Hepatocyte (in vitro differentiated cells): ENCODE results near the gene PRKAR1B. TPM values are rescaled to one million over a fixed set of nuclear protein-coding genes. Genes with fewer than 3 reads are reported as not detected.

Experiments used
- DNase-seq: peaks from one replicate; pipeline ENCODE4 v3.0.0-alpha.2; 2016; ENCODE audit warnings: low spot score
- H2AFZ ChIP-seq: fragments of 200-600 bp; sonication (generic); 2 replicates; pipeline ENCODE4 v1.6.0; 2016; ENCODE audit warnings: antibody characterized with exemption, mild to moderate bottlenecking
- H3K27ac ChIP-seq: fragments of 200-600 bp; sonication (generic); 2 replicates; pipeline ENCODE4 v1.5.1; 2016; ENCODE audit warnings: mild to moderate bottlenecking
- H3K27me3 ChIP-seq: fragments of 200-600 bp; sonication (generic); 2 replicates; pipeline ENCODE4 v1.6.1; 2016
- H3K36me3 ChIP-seq: fragments of 200-600 bp; sonication (generic); replicated peaks from 2 replicates; pipeline ENCODE4 v1.5.1; 2016; ENCODE audit warnings: low read depth; ENCODE audit not compliant: insufficient read depth
- H3K4me1 ChIP-seq: fragments of 200-600 bp; sonication (generic); 2 replicates; pipeline ENCODE4 v1.5.1; 2016; ENCODE audit warnings: mild to moderate bottlenecking, moderate library complexity; ENCODE audit not compliant: insufficient read depth
- H3K4me2 ChIP-seq: fragments of 200-600 bp; sonication (generic); 2 replicates; pipeline ENCODE4 v1.6.0; 2016
- H3K4me3 ChIP-seq: fragments of 200-600 bp; sonication (generic); 2 replicates; pipeline ENCODE4 v1.5.1; 2016; ENCODE audit warnings: mild to moderate bottlenecking
- H3K79me2 ChIP-seq: fragments of 200-600 bp; sonication (generic); 2 replicates; pipeline ENCODE4 v1.6.0; 2017; ENCODE audit warnings: mild to moderate bottlenecking
- H3K9me2 ChIP-seq: fragments of 200-600 bp; sonication (generic); replicated peaks from 2 replicates; pipeline ENCODE4 v1.6.0; 2017; ENCODE audit warnings: mild to moderate bottlenecking; ENCODE audit not compliant: insufficient read depth
- H3K9me3 ChIP-seq: fragments of 200-600 bp; sonication (generic); 2 replicates; pipeline ENCODE4 v1.5.1; 2016; ENCODE audit warnings: low read depth, mild to moderate bottlenecking
- H4K20me1 ChIP-seq: fragments of 200-600 bp; sonication (generic); 2 replicates; pipeline ENCODE4 v1.6.0; 2016; ENCODE audit warnings: mild to moderate bottlenecking; ENCODE audit not compliant: insufficient read depth, poor library complexity, severe bottlenecking
- CTCF ChIP-seq: fragments of 200-600 bp; sonication (generic); IDR thresholded peaks from 2 replicates; pipeline ENCODE4 v1.5.1; 2016; ENCODE audit warnings: antibody characterized with exemption, mild to moderate bottlenecking; ENCODE audit not compliant: poor library complexity
- EZH2 ChIP-seq: fragments of 200-600 bp; sonication (generic); IDR thresholded peaks from 2 replicates; pipeline ENCODE4 v1.6.1; 2016; ENCODE audit warnings: antibody characterized with exemption, mild to moderate bottlenecking, borderline replicate concordance
- EZH2phosphoT487 ChIP-seq: fragments of 200-600 bp; sonication (generic); IDR thresholded peaks from one replicate; pipeline ENCODE4 v1.6.1; 2018; ENCODE audit warnings: antibody characterized with exemption, mild to moderate bottlenecking, low read depth, moderate library complexity; ENCODE audit not compliant: unreplicated experiment, severe bottlenecking
- WGBS: methylation state at CpG from one replicate; pipeline ENCODE4 v1.1.6; 2016; ENCODE audit warnings: low lambda C conversion rate; ENCODE audit errors: missing lambda C conversion rate; 5-methylcytosine and 5-hydroxymethylcytosine counted together
- polyA plus RNA-seq: library from polyadenylated mRNA; unstranded; fragments of >200 nt; fragmentation: Nextera tagmentation; extraction: Ambion mirVana; gene quantifications from 2 replicates; pipeline ENCODE4 v1.2.1, GENCODE V29; 2016
- total RNA-seq: library from RNA; depleted of rRNA; stranded (reverse); fragments of >200 nt; gene quantifications from 2 replicates; pipeline ENCODE4 v1.2.3, GENCODE V29; 2014

Gene PRKAR1B
- total and polyA plus RNA-seq, 2 experiments from 2014 or later: 16.6 to 28.7 TPM

DNA sequence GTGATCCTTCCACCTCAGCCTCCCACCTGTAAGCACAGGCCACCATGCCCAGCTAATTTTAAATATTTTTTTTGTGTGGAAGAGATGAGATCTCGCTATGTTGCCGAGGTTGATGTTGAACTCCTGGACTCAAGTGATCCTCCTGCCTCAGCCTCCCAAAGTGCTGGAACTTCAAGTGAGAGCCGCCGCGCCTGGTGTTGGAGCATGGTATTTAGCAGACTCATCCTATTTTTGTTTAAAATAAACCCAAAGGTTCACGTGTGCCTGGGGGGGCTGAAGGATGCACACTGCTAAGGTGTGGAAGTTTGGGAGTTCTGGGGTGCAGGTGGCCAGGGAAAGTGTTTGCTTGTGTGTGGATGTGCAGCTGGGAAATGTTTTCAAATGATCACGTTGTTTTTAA lies 225.6 kb downstream of the PRKAR1B start:
- Histone ChIP-seq H4K20me1 (no peaks in the 10 kb centered on the region), H3K4me1 (peaks cover 35% of the 10 kb centered on the region), H3K79me2 (peaks cover 19% of the 10 kb centered on the region), H3K36me3 (no peaks in the 10 kb centered on the region), H3K27ac (no peak overlapping the region), H3K9me2 (no peaks in the 10 kb centered on the region), H2AFZ (no peak overlapping the region), H3K4me2 (no peak overlapping the region), H3K4me3 (no peak overlapping the region), H3K9me3 (no peaks in the 10 kb centered on the region), H3K27me3 (no peaks in the 10 kb centered on the region)
- WGBS: 96% methylated on average over 7 of the region's 7 CpGs
- DNase-seq: no peak
- TF ChIP-seq EZH2 (no peak), CTCF (no peak), EZH2phosphoT487 (no peak)

DNA sequence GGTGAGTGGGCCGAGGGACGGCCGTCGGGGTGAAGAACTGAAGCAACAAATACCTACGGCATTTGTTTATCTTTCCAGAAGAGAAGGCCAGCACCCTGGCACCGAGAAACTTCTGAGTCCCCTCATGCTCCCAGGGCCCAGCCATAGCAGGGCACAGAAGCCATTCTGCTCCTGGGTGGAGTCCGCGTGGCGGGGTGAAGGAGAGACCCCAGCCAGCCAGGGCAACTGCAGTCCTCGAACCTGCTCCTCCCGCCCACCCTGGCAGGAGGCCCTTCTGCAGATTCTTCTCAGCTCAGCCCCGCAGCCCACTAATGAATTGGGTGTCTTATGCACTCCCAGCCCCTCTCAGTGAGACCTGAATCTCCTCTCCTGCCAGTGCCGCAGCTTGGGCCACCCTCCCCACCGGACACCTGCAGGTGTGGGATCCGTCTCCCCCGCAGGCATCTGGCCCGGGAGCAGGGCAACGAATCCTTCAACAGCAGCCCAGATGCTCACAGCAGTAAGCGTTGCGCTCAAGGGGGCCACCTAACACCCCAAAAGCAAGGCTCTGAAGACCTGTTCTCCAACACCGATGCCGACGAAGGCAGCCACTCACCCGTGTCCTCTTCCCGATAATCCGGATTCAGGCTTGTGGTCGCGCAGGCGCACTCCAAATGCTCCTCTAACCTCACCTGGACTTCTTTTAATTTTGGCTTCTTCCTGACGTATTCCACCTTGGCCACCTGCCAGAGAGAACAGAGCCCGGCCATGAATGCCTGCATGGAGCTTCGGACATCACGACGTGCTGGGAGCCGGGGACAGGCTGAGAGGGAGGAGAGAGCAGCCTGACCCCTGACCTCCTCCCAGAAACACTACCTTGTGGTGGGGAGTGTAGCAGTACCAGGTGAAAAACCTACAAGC lies 226.3 kb downstream of the PRKAR1B start:
- Histone ChIP-seq H3K79me2 (peaks cover 16% of the 10 kb centered on the region), H3K4me2 (no peak overlapping the region), H3K4me3 (no peak overlapping the region), H4K20me1 (no peaks in the 10 kb centered on the region), H3K27me3 (no peaks in the 10 kb centered on the region), H3K9me3 (no peaks in the 10 kb centered on the region), H3K9me2 (no peaks in the 10 kb centered on the region), H2AFZ (no peak overlapping the region), H3K36me3 (no peaks in the 10 kb centered on the region), H3K27ac (no peak overlapping the region), H3K4me1 (peaks cover 35% of the 10 kb centered on the region)
- DNase-seq: no peak
- WGBS: 92% methylated on average over 35 of the region's 35 CpGs
- TF ChIP-seq EZH2 (no peak), CTCF (no peak)

- Histone ChIP-seq H3K4me2 (no peak overlapping the region), H3K9me3 (no peaks in the 10 kb centered on the region), H3K36me3 (no peaks in the 10 kb centered on the region), H3K4me1 (peaks cover 27% of the 10 kb centered on the region), H3K4me3 (no peak overlapping the region), H3K79me2 (peaks cover 12% of the 10 kb centered on the region), H3K27me3 (no peaks in the 10 kb centered on the region), H4K20me1 (no peaks in the 10 kb centered on the region), H3K27ac (no peak overlapping the region), H2AFZ (no peak overlapping the region), H3K9me2 (no peaks in the 10 kb centered on the region)
- WGBS: 96% methylated on average over 20 of the region's 20 CpGs
- no peak for DNase-seq
- TF ChIP-seq EZH2phosphoT487 (no peak), EZH2 (no peak), CTCF (no peak)
Measured at GRCh38 chr7:499853-500485, 227.1 kb downstream of the PRKAR1B start.

Other genes with a start within 250 kb of the PRKAR1B start
- gene PDGFA, start 207.4 kb downstream of the PRKAR1B start, total RNA-seq: 56.6 and 63.1 TPM in 2 replicates
- 22.3 and 30.7 TPM in 2 replicates for gene PDGFA, start 207.4 kb downstream of the PRKAR1B start, polyA plus RNA-seq
- 14.2 and 23.5 TPM in 2 replicates for gene DNAAF5, start 582 bp downstream of the PRKAR1B start, total RNA-seq
- gene DNAAF5, start 582 bp downstream of the PRKAR1B start, polyA plus RNA-seq: 18.7 and 19.0 TPM in 2 replicates
- 101 and 109 TPM in 2 replicates for gene SUN1, start 105.2 kb upstream of the PRKAR1B start, total RNA-seq
- gene SUN1, start 105.2 kb upstream of the PRKAR1B start, polyA plus RNA-seq: 72.3 and 75.0 TPM in 2 replicates
- 46.3 and 48.3 TPM in 2 replicates for gene GET4, start 149.3 kb upstream of the PRKAR1B start, total RNA-seq
- 102 and 126 TPM in 2 replicates for gene GET4, start 149.3 kb upstream of the PRKAR1B start, polyA plus RNA-seq
- 25.8 and 35.7 TPM in 2 replicates for gene ADAP1, start 227.4 kb upstream of the PRKAR1B start, total RNA-seq
- 16.3 and 25.6 TPM in 2 replicates for gene ADAP1, start 227.4 kb upstream of the PRKAR1B start, polyA plus RNA-seq
- 9.9 and 11.6 TPM in 2 replicates for gene COX19, start 248.3 kb upstream of the PRKAR1B start, total RNA-seq
- gene COX19, start 248.3 kb upstream of the PRKAR1B start, polyA plus RNA-seq: 18.9 and 21.2 TPM in 2 replicates